Spleen (tissue), 11 donors: ENCODE results near the gene LRRC4B. TPM values are rescaled to one million over a fixed set of nuclear protein-coding genes. Genes with fewer than 3 reads are reported as not detected.
"Not testable (repeated sequence)": the region's sequence is repeated elsewhere in the genome, so short reads cannot be mapped to it uniquely, and the experiment has no call there.

Experiments used
- DNase-seq: peaks from one replicate; pipeline ENCODE4 v3.0.0-alpha.2; 2020
- H3K27ac ChIP-seq, 8 donors: fragments of 200-600 bp; sonication (generic) in 7 of 8; 1 replicate in 4 of 8; 2 replicates in 4 of 8; pipeline versions ENCODE4 v1.5.0 to v1.8.0; 2016 to 2021; ENCODE audit warnings: inconsistent platforms in 4 of 8, mild to moderate bottlenecking in 4 of 8, moderate library complexity in 1 of 8
- H3K27me3 ChIP-seq, 7 donors: fragments of 200-600 bp; sonication (generic) in 6 of 7; replicated peaks in 1 of 7; 1 replicate in 4 of 7; 2 replicates in 3 of 7; pipeline versions ENCODE4 v1.5.0 to v1.8.0; 2016 to 2021; ENCODE audit warnings: inconsistent platforms in 3 of 7, mild to moderate bottlenecking in 1 of 7
- H3K36me3 ChIP-seq, 6 donors: fragments of 200-600 bp; sonication (generic) in 5 of 6; 1 replicate in 4 of 6; 2 replicates in 2 of 6; pipeline versions ENCODE4 v1.5.0 to v1.8.0; 2016 to 2021; ENCODE audit warnings: inconsistent platforms in 2 of 6
- H3K4me1 ChIP-seq, 6 donors: fragments of 200-600 bp; sonication (generic) in 5 of 6; 1 replicate in 3 of 6; 2 replicates in 3 of 6; pipeline versions ENCODE4 v1.5.0 to v1.8.0; 2016 to 2021; ENCODE audit warnings: inconsistent platforms in 3 of 6
- H3K4me3 ChIP-seq, 8 donors: fragments of 200-600 bp; sonication (generic) in 7 of 8; 1 replicate in 4 of 8; 2 replicates in 4 of 8; pipeline versions ENCODE4 v1.5.0 to v1.8.0; 2016 to 2021; ENCODE audit warnings: inconsistent platforms in 4 of 8, mild to moderate bottlenecking in 4 of 8, moderate library complexity in 2 of 8
- H3K9me3 ChIP-seq, 8 donors: fragments of 200-600 bp; sonication (generic) in 7 of 8; 1 replicate in 4 of 8; 2 replicates in 4 of 8; pipeline versions ENCODE4 v1.5.0 to v1.8.0; 2016 to 2021; ENCODE audit warnings: inconsistent platforms in 4 of 8
- POLR2A ChIP-seq, 3 donors: fragments of 450-650 bp; IDR thresholded peaks; one replicate each; pipeline ENCODE4 v1.5.1; 2017; ENCODE audit warnings: antibody characterized with exemption in 3 of 3, mild to moderate bottlenecking in 1 of 3
- POLR2AphosphoS5 ChIP-seq, 3 donors: sonication (generic); formaldehyde crosslinking; IDR thresholded peaks; one replicate each; pipeline ENCODE4 v1.5.1; 2017; ENCODE audit warnings: antibody characterized with exemption in 3 of 3
- WGBS, 5 donors: extraction: QIAGEN DNeasy Blood & Tissue Kit in 3 of 5; methylation state at CpG; one replicate each; pipeline versions ENCODE4 v1.1.5 to v1.1.7; 2013 to 2018; 5-methylcytosine and 5-hydroxymethylcytosine counted together
- intact Hi-C: fragments of 100-400 bp; cut with DNase I; formaldehyde crosslinking; loops from one replicate; pipeline ENCODE4 v1.15.0; 2023; ENCODE audit warnings: low total_unique reads
- polyA plus RNA-seq, 3 donors: library from polyadenylated mRNA; stranded (reverse); fragments of 200-250 nt; gene quantifications; one replicate each; pipeline ENCODE4 v1.2.1, GENCODE V29; 2013
- total RNA-seq, 7 donors: library from RNA; depleted of rRNA in 3 of 7; stranded (reverse); fragments of >200 nt in 3 of 7; fragmentation: NEBNext Ultra II Directional in 4 of 7; extraction: Animal tissue kit (Norgen Biotek cat#: 25700) in 4 of 7; gene quantifications; one replicate each; pipeline versions ENCODE4 v1.1.0 to v1.2.1, GENCODE V29; 2016 to 2021
- TF ChIP-seq, protein P1 (sequence below), 11 experiments: fragments of 200-600 bp in 7 of 11; fragments of 450-650 bp in 4 of 11; sonication (generic) in 4 of 11; IDR thresholded peaks in 8 of 11; conservative IDR thresholded peaks in 3 of 11; 1 replicate in 7 of 11; 2 replicates in 4 of 11; pipeline versions ENCODE4 v1.4.0 to v1.8.0; 2016 to 2021; ENCODE audit warnings: antibody characterized with exemption in 11 of 11, inconsistent platforms in 4 of 11, mild to moderate bottlenecking in 1 of 11
- donor health status: healthy with polysubstance abuse.
- donor health status: DM: no; HTN: no; CAD: no; lungs with moderate emphysema.
- donor health status: DM: no; HTN: no; CAD: no.
- donor health status: Bipolar disorder and iron deficiency.
- donor health status: healthy.
- donor health status: DM: no; HTN: no; CAD: no.
- donor health status: DM: yes; HTN: yes; CAD: no.

Gene LRRC4B
- total and polyA plus RNA-seq, 10 donors, result 0.20 to 2.3 (median 0.97) TPM

DNA sequence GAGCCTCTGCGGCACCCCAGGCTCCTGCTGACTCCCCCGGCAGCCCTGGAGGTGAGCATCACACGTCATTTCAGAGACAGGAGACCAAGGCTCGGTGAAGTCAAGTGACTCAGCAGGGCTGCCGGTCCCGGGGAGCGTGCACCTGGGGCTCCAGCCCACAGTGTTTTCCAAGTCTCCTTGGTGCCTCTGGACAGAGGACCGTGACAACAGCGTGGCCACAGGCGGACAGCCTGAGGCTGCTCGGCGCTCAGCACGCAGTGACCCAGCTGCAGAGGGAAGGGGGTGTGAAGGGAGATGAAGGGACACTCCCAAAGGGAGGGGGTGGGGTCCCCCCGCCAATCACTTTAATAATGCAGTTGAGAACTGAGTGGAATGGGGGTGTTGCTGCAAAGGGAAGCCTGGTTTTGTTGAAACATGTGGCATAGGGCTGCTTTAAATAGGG lies 37.0 kb downstream of the LRRC4B start:
- Histone ChIP-seq H3K27me3 (peaks cover 0 to 55% (median 6%) of the 10 kb centered on the region in 7 donors), H3K27ac (no peak overlapping the region), H3K9me3 (peaks cover 0 to 23% (median 19%) of the 10 kb centered on the region in 8 donors), H3K36me3 (no peaks in the 10 kb centered on the region), H3K4me3 (no peak overlapping the region), H3K4me1 (no peaks in the 10 kb centered on the region)
- no peak for TF ChIP-seq POLR2A (IDR thresholded peaks at IDR 0.05)
- TF ChIP-seq POLR2AphosphoS5 (IDR thresholded peaks at IDR 0.05), result no peak
- TF ChIP-seq, protein P1, sequence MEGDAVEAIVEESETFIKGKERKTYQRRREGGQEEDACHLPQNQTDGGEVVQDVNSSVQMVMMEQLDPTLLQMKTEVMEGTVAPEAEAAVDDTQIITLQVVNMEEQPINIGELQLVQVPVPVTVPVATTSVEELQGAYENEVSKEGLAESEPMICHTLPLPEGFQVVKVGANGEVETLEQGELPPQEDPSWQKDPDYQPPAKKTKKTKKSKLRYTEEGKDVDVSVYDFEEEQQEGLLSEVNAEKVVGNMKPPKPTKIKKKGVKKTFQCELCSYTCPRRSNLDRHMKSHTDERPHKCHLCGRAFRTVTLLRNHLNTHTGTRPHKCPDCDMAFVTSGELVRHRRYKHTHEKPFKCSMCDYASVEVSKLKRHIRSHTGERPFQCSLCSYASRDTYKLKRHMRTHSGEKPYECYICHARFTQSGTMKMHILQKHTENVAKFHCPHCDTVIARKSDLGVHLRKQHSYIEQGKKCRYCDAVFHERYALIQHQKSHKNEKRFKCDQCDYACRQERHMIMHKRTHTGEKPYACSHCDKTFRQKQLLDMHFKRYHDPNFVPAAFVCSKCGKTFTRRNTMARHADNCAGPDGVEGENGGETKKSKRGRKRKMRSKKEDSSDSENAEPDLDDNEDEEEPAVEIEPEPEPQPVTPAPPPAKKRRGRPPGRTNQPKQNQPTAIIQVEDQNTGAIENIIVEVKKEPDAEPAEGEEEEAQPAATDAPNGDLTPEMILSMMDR (IDR thresholded peaks at IDR 0.05 in 8 of 11, conservative IDR thresholded peaks at IDR 0.05 in 3 of 11), result no peak
- intact Hi-C loops, result no loop called here
- DNase-seq, result no peak
- 63 to 81% (median 74%) methylated on average over 8 to 14 of the region's 14 CpGs for WGBS, 5 donors

DNA sequence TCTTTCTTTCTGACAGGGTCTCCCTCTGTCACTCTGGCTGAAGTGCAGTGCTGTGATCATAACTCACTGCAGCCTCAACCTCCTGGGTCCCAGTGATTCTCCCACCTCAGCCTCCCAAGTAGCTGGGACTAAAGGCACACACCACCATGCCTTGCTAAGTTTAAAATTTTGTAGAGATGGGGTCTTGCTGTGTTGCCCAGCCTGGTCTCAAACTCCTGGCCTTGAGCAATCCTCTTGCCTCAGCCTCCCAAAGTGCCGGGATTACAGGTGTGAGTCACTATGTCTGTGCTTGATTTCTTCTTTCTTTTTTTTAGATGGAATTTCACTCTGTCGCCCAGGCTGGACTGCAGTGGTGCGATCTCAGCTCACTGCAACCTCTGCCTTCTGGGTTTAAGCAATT lies 40.2 kb downstream of the LRRC4B start:
- H3K36me3 ChIP-seq, intact Hi-C loops, DNase-seq, H3K4me3 ChIP-seq, H3K27ac ChIP-seq, H3K4me1 ChIP-seq: not testable (repeated sequence)
- Histone ChIP-seq H3K27me3 (peaks cover 0 to 62% (median 6%) of the 10 kb centered on the region in 7 donors), H3K9me3 (peaks cover 0 to 12% (median 11%) of the 10 kb centered on the region in 8 donors)
- 90 to 100% (median 97%) methylated on average over 3 of the region's 3 CpGs for WGBS, 5 donors

DNA sequence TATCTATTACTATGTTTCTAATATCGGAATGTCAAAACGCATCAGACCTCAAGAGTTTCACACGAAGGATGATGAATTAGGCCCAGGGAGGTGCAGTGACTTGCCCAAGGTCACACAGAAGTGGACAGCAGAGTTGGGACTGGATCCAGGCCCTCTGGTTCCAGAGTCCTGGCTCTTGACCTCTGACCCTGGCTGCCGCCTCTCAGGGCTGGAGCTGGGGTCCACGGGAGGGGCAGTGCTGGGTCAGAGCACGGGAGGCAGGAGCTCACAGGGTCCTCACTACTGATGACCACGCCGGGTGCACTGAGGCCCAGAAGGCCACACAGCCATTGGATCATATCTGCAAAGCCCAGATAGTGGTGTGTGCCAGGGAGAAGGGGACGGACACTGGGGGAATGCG lies 45.4 kb downstream of the LRRC4B start:
- no peaks in the 10 kb centered on the region for H3K4me1 ChIP-seq
- DNase-seq, result peak; percentile 21
- 64 to 80% (median 78%) methylated on average over 8 to 10 of the region's 10 CpGs for WGBS, 5 donors
- no peaks in the 10 kb centered on the region for H3K36me3 ChIP-seq
- H3K27ac ChIP-seq, result no peak overlapping the region
- H3K9me3 ChIP-seq, result no peaks in the 10 kb centered on the region
- intact Hi-C loops, result no loop called here
- no peak for TF ChIP-seq POLR2AphosphoS5 (IDR thresholded peaks at IDR 0.05)
- TF ChIP-seq POLR2A (IDR thresholded peaks at IDR 0.05), result no peak
- TF ChIP-seq, protein P1 (IDR thresholded peaks at IDR 0.05 in 8 of 11, conservative IDR thresholded peaks at IDR 0.05 in 3 of 11), result no peak
- H3K27me3 ChIP-seq, result peaks cover 0 to 30% (median 0%) of the 10 kb centered on the region in 7 donors
- no peak overlapping the region for H3K4me3 ChIP-seq

DNA sequence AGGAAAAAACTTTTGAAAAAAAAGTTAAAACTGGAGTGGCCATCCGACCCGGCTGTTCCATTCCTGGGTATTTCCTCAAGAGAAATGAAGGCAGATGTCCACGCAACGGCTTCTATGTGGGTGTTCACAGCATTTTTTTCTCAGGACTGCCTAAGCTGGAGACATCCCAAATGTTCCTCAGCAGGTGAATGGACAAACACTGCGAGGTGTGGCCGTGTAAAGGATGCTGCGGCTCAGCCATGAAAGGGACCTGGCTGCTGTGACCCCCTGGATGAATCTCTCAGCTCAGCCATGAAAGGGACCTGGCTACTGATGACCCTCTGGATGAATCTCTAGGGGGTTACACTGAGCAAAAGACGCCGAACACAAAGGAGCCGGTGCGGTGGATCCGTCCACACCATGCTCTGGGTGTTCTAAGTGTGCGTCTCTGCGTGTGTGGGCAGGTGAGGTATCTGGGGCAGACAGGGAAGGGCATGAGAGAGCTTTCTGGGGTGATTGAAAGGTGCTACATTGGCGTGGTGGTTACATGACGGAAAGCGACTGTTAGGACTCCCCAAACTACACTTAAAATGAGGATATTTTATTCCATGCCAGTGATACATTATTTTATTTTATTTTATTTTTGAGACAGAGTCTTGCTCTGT lies 47.3 kb downstream of the LRRC4B start:
- Histone ChIP-seq H3K36me3 (no peaks in the 10 kb centered on the region), H3K27me3 (peaks cover 0 to 39% (median 5%) of the 10 kb centered on the region in 7 donors), H3K9me3 (no peaks in the 10 kb centered on the region), H3K4me1 (no peaks in the 10 kb centered on the region), H3K4me3 (no peak overlapping the region), H3K27ac (no peak overlapping the region)
- 89 to 94% (median 91%) methylated on average over 17 of the region's 17 CpGs for WGBS, 5 donors
- no peak for TF ChIP-seq POLR2AphosphoS5 (IDR thresholded peaks at IDR 0.05)
- TF ChIP-seq, protein P1 (IDR thresholded peaks at IDR 0.05 in 8 of 11, conservative IDR thresholded peaks at IDR 0.05 in 3 of 11), result no peak
- no peak for TF ChIP-seq POLR2A (IDR thresholded peaks at IDR 0.05)
- DNase-seq, result peak; percentile 25
- intact Hi-C loops, result no loop called here
